Activated B cell treated with CpG ODN at 0.5 μM for 24 hours (primary cell): ENCODE data around the gene ARL4D. TPM values are rescaled to one million over a fixed set of nuclear protein-coding genes. Genes with fewer than 3 reads are reported as not detected.

Source experiments
- ATAC-seq: fragments of 200-7000 bp; cut with Tn5 transposase; one replicate; pipeline ENCODE4 v1.10.0; 2021; ENCODE audit warnings: low read depth, mild to moderate bottlenecking, moderate library complexity
- CTCF ChIA-PET: fragments of 350-600 bp; sonication (Branson Sonifier 250); formaldehyde crosslinking; loops from one replicate; lab custom pipeline; 2021; ENCODE audit warnings: antibody characterized with exemption; lab: Charles Lee
- POLR2A ChIA-PET: fragments of 350-600 bp; sonication (Branson Sonifier 250); formaldehyde crosslinking; loops from one replicate; lab custom pipeline; 2021; ENCODE audit warnings: antibody characterized with exemption; lab: Charles Lee
- DNase-seq: peaks from one replicate; pipeline ENCODE4 v3.0.0; 2022
- H3K27ac Mint-ChIP-seq: one replicate; pipeline ENCODE4 v1.8.0; 2020; ENCODE audit warnings: mixed read lengths
- H3K27me3 Mint-ChIP-seq: one replicate; pipeline ENCODE4 v1.8.0; 2021; ENCODE audit warnings: mixed read lengths
- H3K36me3 Mint-ChIP-seq: one replicate; pipeline ENCODE4 v1.8.0; 2021; ENCODE audit warnings: low read depth, mixed read lengths
- H3K4me1 Mint-ChIP-seq: one replicate; pipeline ENCODE4 v1.8.0; 2021; ENCODE audit warnings: mixed read lengths
- H3K4me3 Mint-ChIP-seq: one replicate; pipeline ENCODE4 v1.8.0; 2020; ENCODE audit warnings: mild to moderate bottlenecking, mixed read lengths
- H3K9me3 Mint-ChIP-seq: one replicate; pipeline ENCODE4 v1.8.0; 2020; ENCODE audit warnings: mixed read lengths
- intact Hi-C: fragments of 100-400 bp; cut with micrococcal nuclease; formaldehyde crosslinking; loops from one replicate; pipeline ENCODE4 v1.15.1; 2024
- total RNA-seq: library from RNA; stranded (reverse); gene quantifications from 2 replicates; pipeline ENCODE4 v1.2.3, GENCODE V29; 2022
- TF ChIP-seq, protein P1 (sequence below): fragments of 200-600 bp; IDR thresholded peaks from one replicate; pipeline ENCODE4 v1.8.0; 2022; ENCODE audit warnings: antibody characterized with exemption, mild to moderate bottlenecking

Gene ARL4D
- total RNA-seq, 1 donor from 2014 or later, result 5.8 TPM

DNA sequence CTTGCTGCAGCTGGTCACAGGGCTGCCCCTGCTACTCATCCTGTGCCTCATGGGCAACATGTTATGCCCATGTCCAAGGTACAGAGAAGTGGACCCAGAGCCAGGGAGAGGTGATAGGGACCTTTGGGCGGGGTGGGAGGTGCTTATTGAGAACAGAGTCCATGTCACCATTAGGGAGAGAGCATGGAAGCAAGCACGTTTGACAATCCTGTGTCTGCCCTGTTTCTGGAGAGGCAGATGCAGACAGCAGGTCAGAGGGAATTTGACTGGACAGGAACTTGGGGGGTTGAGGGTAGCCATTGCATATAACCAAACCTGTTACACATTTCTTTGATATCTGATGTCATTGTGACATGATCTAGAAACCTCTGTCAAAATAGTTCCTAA is 14.3 kb upstream of the ARL4D start:
- Mint-ChIP-seq H3K27me3 (no peaks in the 10 kb centered on the region), H3K9me3 (peaks cover 8% of the 10 kb centered on the region), H3K4me1 (peaks cover 32% of the 10 kb centered on the region), H3K36me3 (peaks cover 18% of the 10 kb centered on the region), H3K4me3 (no peak overlapping the region), H3K27ac (no peak overlapping the region)
- ChIA-PET CTCF (interaction anchor here (0.8 kb wide), 1 partner anchor 50 kb away, joined by 3 read pairs; no protein-coding TSS in a partner anchor), POLR2A (interaction anchor here (0.6 to 7.4 kb wide), 4 partner anchors 15 to 769 kb away, joined by 3 to 546 read pairs (median 4); no protein-coding TSS in a partner anchor)
- no peak for DNase-seq
- TF ChIP-seq, protein P1, sequence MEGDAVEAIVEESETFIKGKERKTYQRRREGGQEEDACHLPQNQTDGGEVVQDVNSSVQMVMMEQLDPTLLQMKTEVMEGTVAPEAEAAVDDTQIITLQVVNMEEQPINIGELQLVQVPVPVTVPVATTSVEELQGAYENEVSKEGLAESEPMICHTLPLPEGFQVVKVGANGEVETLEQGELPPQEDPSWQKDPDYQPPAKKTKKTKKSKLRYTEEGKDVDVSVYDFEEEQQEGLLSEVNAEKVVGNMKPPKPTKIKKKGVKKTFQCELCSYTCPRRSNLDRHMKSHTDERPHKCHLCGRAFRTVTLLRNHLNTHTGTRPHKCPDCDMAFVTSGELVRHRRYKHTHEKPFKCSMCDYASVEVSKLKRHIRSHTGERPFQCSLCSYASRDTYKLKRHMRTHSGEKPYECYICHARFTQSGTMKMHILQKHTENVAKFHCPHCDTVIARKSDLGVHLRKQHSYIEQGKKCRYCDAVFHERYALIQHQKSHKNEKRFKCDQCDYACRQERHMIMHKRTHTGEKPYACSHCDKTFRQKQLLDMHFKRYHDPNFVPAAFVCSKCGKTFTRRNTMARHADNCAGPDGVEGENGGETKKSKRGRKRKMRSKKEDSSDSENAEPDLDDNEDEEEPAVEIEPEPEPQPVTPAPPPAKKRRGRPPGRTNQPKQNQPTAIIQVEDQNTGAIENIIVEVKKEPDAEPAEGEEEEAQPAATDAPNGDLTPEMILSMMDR, result no peak
- ATAC-seq, result no peak
- intact Hi-C loops, result no loop called here

GRCh38 chr17:43385046-43385831 is 13.6 kb upstream of the ARL4D start:
- peaks cover 14% of the 10 kb centered on the region for H3K36me3 Mint-ChIP-seq
- ChIA-PET POLR2A (interaction anchor here (0.6 to 7.4 kb wide), 3 partner anchors 16 to 768 kb away, joined by 3 to 546 read pairs (median 4); no protein-coding TSS in a partner anchor), CTCF (no interaction called here)
- peaks cover 2% of the 10 kb centered on the region for H3K9me3 Mint-ChIP-seq
- intact Hi-C loops, result no loop called here
- H3K4me3 Mint-ChIP-seq, result no peak overlapping the region
- DNase-seq (no peak), ATAC-seq (no peak)
- no peaks in the 10 kb centered on the region for H3K27me3 Mint-ChIP-seq
- H3K4me1 Mint-ChIP-seq, result peaks cover 38% of the 10 kb centered on the region
- H3K27ac Mint-ChIP-seq, result peak overlapping the region; percentile 5
- TF ChIP-seq, protein P1, result no peak

DNA sequence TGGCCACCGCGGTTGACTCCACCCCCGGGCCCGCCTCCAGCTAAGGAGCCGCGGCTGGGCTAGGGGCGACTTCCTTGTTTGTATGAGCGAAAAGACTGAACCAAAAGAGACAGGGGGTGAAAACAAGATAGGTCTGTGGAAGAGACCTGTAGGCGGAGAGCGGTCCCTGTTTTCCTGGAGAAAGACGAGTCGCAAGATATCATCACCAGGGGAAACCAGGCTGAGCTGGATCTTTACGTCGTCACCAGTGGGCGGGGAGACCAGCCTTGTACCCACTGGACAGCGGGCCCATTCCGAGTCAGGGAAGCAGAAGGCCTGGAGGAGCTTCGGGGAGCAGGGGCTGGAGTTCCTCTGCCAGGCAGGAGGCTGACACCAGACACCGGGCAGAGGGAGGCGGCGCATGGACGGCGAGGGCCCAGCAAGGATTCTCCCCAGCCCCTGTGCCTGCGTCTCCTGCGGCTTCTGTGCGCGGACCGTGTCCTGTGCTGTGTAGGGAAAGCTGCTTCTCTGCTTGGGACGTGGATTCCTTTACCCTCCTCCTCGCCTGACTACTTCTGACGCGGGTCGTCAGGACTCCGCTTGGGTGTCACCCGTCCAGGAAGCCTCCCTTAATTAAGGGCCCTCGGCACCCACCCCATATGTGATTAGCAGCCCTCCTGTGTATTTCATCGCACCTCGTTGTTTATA is 10.3 kb upstream of the ARL4D start:
- TF ChIP-seq, protein P1, result no peak
- H3K4me1 Mint-ChIP-seq, result peaks cover 38% of the 10 kb centered on the region
- no peaks in the 10 kb centered on the region for H3K9me3 Mint-ChIP-seq
- H3K27me3 Mint-ChIP-seq, result no peaks in the 10 kb centered on the region
- intact Hi-C loops, result loop anchor here (1.0 to 2.0 kb wide), 5 partner anchors 10 to 95 kb away; partner anchors contain the start of genes ARL4D and DHX8
- peak overlapping the region; percentile 96 for H3K27ac Mint-ChIP-seq
- H3K4me3 Mint-ChIP-seq, result peak overlapping the region; percentile 88
- peaks cover 9% of the 10 kb centered on the region for H3K36me3 Mint-ChIP-seq
- ATAC-seq (peak; percentile 76), DNase-seq (peak; percentile 94)
- POLR2A ChIA-PET, result interaction anchor here (0.5 to 7.4 kb wide), 23 partner anchors 10 to 1194 kb away, joined by 3 to 546 read pairs (median 7); partner anchors contain the start of genes ARL4D, BRCA1, DHX8 and GHDC
- CTCF ChIA-PET, result interaction anchor here (0.9 to 1.9 kb wide), 8 partner anchors 15 to 390 kb away, joined by 3 to 14 read pairs (median 6); partner anchors contain the start of genes DHX8 and RPL27

GRCh38 chr17:43389046-43389947 is 9.5 kb upstream of the ARL4D start:
- peaks cover 43% of the 10 kb centered on the region for H3K4me1 Mint-ChIP-seq
- ChIA-PET POLR2A (interaction anchor here (1.1 to 7.4 kb wide), 13 partner anchors 9 to 616 kb away, joined by 3 to 546 read pairs (median 8); partner anchors contain the start of genes ARL4D, BRCA1, DHX8 and IFI35), CTCF (interaction anchor here (1.2 to 1.9 kb wide), 3 partner anchors 16 to 94 kb away, joined by 5 to 14 read pairs (median 7); partner anchors contain the start of gene DHX8)
- DNase-seq (peak; percentile 64), ATAC-seq (peak; percentile 79)
- TF ChIP-seq, protein P1, result no peak
- intact Hi-C loops, result loop anchor here (1.0 to 2.0 kb wide), 3 partner anchors 21 to 94 kb away; partner anchors contain the start of gene DHX8
- H3K36me3 Mint-ChIP-seq, result peaks cover 9% of the 10 kb centered on the region
- H3K4me3 Mint-ChIP-seq, result peak overlapping the region; percentile 88
- H3K27ac Mint-ChIP-seq, result peak overlapping the region; percentile 96
- no peaks in the 10 kb centered on the region for H3K9me3 Mint-ChIP-seq
- H3K27me3 Mint-ChIP-seq, result no peaks in the 10 kb centered on the region
